A673 (cell line): ENCODE data around the gene ENHO.

ENCODE experiments used
- CTCF ChIP-seq: fragments of 300-800, 200-600 bp; sonication (generic); conservative IDR thresholded peaks from 2 replicates; pipeline ENCODE4 v1.5.1; 2017; ENCODE audit warnings: low read depth, mild to moderate bottlenecking, antibody characterized with exemption, low read length, moderate library complexity, mixed read lengths
- EZH2 ChIP-seq: fragments of 200-600 bp; sonication (generic); IDR thresholded peaks from 2 replicates; pipeline ENCODE4 v1.6.1; 2017; ENCODE audit warnings: borderline replicate concordance, low read depth, mild to moderate bottlenecking, mixed read lengths, antibody characterized with exemption, low read length; ENCODE audit not compliant: poor library complexity, severe bottlenecking

- no peak for TF ChIP-seq CTCF
- no peak for TF ChIP-seq EZH2
Measured at GRCh38 chr9:34560599-34561214, 37.9 kb upstream of the ENHO start.
